Measurements from ENCODE around the gene KRI1.
A peak's percentile ranks its signal among the peaks of the same experiment; 100 is the strongest.
"Not testable (repeated sequence)": the region's sequence is repeated elsewhere in the genome, so short reads cannot be mapped to it uniquely, and the experiment has no call there.

KRI1 gene

GRCh38 chr19:10574462-10574861 lies 8.7 kb upstream of the KRI1 start:
- DNase-seq = no peak

GRCh38 chr19:10573793-10574192 lies 8.0 kb upstream of the KRI1 start:
- DNase-seq = not testable (repeated sequence)

- peak; percentile 100 for DNase-seq
These were observed 3.2 kb upstream of the KRI1 start, which contains the start of gene CDKN2D for GRCh38 chr19:10568826-10569651. Gene CDKN2D (minus strand): TSS chr19:10568979. CDS start chr19:10568653, 326 bp downstream.

- peak; percentile 71 for DNase-seq
These were observed 2.4 kb upstream of the KRI1 start for GRCh38 chr19:10568062-10568825.

- no peak for DNase-seq
These were observed 1.8 kb upstream of the KRI1 start for GRCh38 chr19:10567656-10568055.

GRCh38 chr19:10566658-10567410 lies 1.0 kb upstream of the KRI1 start:
- peak; percentile 74 for DNase-seq

GRCh38 chr19:10566408-10566657 lies 523 bp upstream of the KRI1 start:
- no peak for DNase-seq

GRCh38 chr19:10565028-10565566 lies 713 bp downstream of the KRI1 start:
- DNase-seq = peak; percentile 75

- DNase-seq = no peak
These were observed 3.2 kb downstream of the KRI1 start for GRCh38 chr19:10562609-10563008.

GRCh38 chr19:10560154-10560553 lies 5.7 kb downstream of the KRI1 start:
- no peak for DNase-seq

GRCh38 chr19:10557603-10558197 lies 8.1 kb downstream of the KRI1 start:
- no peak for DNase-seq

- DNase-seq = no peak
These were observed 10.2 kb downstream of the KRI1 start for GRCh38 chr19:10555610-10555973.

- no peak for DNase-seq
These were observed 10.8 kb downstream of the KRI1 start for GRCh38 chr19:10554760-10555609.

- DNase-seq = peak; percentile 71
These were observed 11.8 kb downstream of the KRI1 start for GRCh38 chr19:10553943-10554381.

- DNase-seq = no peak
These were observed 12.6 kb downstream of the KRI1 start for GRCh38 chr19:10553087-10553667.

GRCh38 chr19:10552510-10553053 lies 13.2 kb downstream of the KRI1 start:
- peak; percentile 69 for DNase-seq

- DNase-seq = peak; percentile 67
These were observed 14.0 kb downstream of the KRI1 start for GRCh38 chr19:10551698-10552301.

GRCh38 chr19:10551006-10551405 lies 14.8 kb downstream of the KRI1 start:
- DNase-seq = not testable (repeated sequence)

- no peak for DNase-seq
These were observed 15.5 kb downstream of the KRI1 start for GRCh38 chr19:10550336-10550735.

GRCh38 chr19:10549733-10550132 lies 16.1 kb downstream of the KRI1 start:
- DNase-seq = no peak

Measured in stimulated activated CD8-positive, alpha-beta memory T cell treated with anti-CD3 and anti-CD28 coated beads, Interleukin-4, amount 100 ng/mL, for 48 hours (primary cell).